Measurements from ENCODE around the gene CFAP20DC.

DNA sequence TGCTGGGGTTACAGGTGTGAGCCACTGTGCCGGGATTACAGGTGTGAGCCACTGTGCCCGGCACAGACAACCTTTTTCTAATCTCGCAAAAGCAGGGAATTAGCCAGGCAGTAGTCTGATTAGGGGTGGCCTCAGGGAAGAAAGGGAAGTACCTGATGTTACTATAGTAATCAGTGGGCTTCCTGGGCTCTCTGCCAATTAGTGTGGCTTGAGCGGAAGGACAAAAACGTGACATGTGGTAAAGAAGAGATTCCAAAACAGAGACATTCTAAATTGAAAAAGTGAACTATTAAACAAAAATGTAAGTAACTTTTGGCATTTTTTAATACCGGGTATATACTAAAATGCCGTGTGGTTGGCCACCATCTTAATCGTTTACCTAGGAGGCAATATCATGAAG lies 48.1 kb downstream of the CFAP20DC start:
- TF ChIP-seq ARNT (IDR thresholded peaks at IDR 0.05) (no peak), FOXM1 (IDR thresholded peaks at IDR 0.05; ENCODE audit: borderline replicate concordance) (no peak), FOXA1 (IDR thresholded peaks at IDR 0.05) (no peak), TARDBP (IDR thresholded peaks at IDR 0.05) (no peak), SP1 (IDR thresholded peaks at IDR 0.05) (no peak)
